Measurements from ENCODE around the gene ADGRG7. TPM values are rescaled to one million over a fixed set of nuclear protein-coding genes. Genes with fewer than 3 reads are reported as not detected.

The ADGRG7 gene
- total and polyA plus RNA-seq, 2 of the 13 experiments (the other 11 are each of a cell fraction or from before 2014, with no cell fraction given), result not detected

DNA sequence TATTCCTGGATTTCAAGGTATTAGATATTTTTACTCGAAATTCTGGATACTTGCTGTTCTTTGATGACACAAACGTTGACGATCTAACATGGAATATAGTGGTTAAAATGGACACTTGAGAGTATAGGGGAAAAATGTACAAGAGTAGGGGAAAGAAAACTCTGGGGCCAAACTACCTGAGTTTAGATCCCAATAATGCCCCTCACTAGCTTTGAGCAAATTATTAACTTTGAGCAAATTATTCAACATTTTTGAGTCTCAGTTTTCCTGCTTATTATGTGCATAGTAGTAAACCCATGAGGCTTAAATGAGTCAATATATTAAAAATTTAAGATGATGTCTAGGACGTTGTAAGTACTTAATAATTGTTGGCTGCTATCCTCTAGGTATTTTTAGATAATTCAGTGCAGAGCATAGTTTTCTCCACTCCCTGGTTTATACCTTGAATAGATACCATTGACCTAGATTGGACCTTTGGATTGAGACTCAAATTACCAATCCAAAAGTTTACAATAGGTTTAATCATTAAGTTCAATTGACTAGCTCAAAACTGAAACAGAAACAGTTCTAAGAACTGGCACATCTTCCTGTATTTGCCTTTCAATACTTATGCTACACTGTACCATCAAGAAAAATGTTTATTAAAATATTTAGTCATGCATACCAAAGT lies 4.5 kb downstream of the ADGRG7 start (continued):
- TF ChIP-seq, protein P1, sequence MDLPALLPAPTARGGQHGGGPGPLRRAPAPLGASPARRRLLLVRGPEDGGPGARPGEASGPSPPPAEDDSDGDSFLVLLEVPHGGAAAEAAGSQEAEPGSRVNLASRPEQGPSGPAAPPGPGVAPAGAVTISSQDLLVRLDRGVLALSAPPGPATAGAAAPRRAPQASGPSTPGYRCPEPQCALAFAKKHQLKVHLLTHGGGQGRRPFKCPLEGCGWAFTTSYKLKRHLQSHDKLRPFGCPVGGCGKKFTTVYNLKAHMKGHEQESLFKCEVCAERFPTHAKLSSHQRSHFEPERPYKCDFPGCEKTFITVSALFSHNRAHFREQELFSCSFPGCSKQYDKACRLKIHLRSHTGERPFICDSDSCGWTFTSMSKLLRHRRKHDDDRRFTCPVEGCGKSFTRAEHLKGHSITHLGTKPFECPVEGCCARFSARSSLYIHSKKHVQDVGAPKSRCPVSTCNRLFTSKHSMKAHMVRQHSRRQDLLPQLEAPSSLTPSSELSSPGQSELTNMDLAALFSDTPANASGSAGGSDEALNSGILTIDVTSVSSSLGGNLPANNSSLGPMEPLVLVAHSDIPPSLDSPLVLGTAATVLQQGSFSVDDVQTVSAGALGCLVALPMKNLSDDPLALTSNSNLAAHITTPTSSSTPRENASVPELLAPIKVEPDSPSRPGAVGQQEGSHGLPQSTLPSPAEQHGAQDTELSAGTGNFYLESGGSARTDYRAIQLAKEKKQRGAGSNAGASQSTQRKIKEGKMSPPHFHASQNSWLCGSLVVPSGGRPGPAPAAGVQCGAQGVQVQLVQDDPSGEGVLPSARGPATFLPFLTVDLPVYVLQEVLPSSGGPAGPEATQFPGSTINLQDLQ (CRISPR knock-in tag; IDR thresholded peaks at IDR 0.05), result no peak
- TF ChIP-seq, protein P2, sequence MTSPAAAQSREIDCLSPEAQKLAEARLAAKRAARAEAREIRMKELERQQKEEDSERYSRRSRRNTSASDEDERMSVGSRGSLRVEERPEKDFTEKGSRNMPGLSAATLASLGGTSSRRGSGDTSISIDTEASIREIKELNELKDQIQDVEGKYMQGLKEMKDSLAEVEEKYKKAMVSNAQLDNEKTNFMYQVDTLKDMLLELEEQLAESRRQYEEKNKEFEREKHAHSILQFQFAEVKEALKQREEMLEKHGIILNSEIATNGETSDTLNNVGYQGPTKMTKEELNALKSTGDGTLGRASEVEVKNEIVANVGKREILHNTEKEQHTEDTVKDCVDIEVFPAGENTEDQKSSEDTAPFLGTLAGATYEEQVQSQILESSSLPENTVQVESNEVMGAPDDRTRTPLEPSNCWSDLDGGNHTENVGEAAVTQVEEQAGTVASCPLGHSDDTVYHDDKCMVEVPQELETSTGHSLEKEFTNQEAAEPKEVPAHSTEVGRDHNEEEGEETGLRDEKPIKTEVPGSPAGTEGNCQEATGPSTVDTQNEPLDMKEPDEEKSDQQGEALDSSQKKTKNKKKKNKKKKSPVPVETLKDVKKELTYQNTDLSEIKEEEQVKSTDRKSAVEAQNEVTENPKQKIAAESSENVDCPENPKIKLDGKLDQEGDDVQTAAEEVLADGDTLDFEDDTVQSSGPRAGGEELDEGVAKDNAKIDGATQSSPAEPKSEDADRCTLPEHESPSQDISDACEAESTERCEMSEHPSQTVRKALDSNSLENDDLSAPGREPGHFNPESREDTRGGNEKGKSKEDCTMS (CRISPR knock-in tag; conservative IDR thresholded peaks at IDR 0.05), result no peak
- TF ChIP-seq NRL (CRISPR knock-in tag; IDR thresholded peaks at IDR 0.05; ENCODE audit: borderline replicate concordance) (no peak), ZNF496 (CRISPR knock-in tag; IDR thresholded peaks at IDR 0.05; ENCODE audit: insufficient replicate concordance) (no peak), CEBPG (CRISPR knock-in tag; IDR thresholded peaks at IDR 0.05) (no peak), XBP1 (CRISPR knock-in tag; IDR thresholded peaks at IDR 0.05) (no peak), KDM5A (IDR thresholded peaks at IDR 0.05; ENCODE audit: borderline replicate concordance, low read length) (no peak), SIN3B (IDR thresholded peaks at IDR 0.05; ENCODE audit: low read length) (no peak)
- TF ChIP-seq, protein P3, sequence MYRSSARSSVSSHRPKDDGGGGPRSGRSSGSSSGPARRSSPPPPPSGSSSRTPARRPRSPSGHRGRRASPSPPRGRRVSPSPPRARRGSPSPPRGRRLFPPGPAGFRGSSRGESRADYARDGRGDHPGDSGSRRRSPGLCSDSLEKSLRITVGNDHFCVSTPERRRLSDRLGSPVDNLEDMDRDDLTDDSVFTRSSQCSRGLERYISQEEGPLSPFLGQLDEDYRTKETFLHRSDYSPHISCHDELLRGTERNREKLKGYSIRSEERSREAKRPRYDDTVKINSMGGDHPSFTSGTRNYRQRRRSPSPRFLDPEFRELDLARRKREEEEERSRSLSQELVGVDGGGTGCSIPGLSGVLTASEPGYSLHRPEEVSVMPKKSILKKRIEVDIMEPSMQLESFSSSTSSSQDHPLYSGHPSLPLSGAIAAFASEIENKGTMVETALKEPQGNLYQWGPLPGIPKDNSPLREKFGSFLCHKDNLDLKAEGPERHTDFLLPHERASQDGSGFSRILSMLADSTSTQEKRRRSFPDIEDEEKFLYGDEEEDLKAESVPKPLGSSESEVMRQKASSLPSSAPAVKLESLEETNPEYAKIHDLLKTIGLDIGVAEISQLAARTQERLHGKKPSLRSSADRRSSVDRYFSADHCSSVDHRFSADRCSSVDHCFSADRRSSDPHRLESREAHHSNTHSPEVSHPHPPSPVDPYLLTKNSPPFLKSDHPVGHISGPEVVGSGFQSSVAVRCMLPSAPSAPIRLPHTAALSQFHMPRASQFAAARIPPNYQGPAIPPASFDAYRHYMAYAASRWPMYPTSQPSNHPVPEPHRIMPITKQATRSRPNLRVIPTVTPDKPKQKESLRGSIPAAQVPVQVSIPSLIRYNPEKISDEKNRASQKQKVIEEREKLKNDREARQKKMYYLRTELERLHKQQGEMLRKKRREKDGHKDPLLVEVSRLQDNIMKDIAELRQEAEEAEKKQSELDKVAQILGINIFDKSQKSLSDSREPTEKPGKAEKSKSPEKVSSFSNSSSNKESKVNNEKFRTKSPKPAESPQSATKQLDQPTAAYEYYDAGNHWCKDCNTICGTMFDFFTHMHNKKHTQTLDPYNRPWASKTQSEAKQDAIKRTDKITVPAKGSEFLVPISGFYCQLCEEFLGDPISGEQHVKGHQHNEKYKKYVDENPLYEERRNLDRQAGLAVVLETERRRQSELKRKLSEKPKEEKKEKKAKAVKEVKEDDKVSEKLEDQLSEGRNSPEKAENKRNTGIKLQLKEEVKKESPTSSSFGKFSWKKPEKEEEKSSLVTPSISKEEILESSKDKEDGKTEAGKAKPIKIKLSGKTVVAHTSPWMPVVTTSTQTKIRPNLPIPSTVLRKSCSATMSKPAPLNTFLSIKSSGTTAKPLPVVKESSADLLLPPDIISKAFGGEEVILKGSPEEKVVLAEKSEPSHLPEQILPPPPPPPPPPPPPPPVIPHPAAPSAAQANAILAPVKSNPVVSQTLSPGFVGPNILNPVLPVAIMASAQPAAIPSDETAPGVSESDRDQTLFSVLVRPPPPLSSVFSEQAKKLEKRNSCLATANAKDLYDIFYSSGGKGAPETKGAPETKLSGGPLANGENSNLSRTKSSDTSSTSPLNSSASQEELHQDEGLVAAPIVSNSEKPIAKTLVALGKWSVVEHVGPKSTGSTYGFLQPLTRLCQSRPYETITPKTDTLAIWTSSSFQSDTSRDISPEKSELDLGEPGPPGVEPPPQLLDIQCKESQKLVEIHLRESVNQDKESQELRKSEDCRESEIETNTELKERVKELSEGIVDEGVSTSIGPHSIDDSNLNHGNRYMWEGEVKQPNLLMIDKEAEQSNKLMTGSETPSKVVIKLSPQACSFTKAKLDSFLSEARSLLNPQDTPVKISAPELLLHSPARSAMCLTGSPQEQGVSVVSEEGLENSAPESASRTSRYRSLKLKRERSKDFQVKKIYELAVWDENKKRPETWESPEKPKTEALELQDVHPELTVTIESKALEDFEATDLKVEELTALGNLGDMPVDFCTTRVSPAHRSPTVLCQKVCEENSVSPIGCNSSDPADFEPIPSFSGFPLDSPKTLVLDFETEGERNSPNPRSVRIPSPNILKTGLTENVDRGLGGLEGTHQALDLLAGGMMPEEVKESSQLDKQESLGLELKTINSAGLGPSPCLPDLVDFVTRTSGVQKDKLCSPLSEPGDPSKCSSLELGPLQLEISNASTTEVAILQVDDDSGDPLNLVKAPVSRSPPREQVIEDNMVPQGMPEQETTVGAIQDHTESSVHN (CRISPR knock-in tag; IDR thresholded peaks at IDR 0.05), result no peak
- TF ChIP-seq, protein P4, sequence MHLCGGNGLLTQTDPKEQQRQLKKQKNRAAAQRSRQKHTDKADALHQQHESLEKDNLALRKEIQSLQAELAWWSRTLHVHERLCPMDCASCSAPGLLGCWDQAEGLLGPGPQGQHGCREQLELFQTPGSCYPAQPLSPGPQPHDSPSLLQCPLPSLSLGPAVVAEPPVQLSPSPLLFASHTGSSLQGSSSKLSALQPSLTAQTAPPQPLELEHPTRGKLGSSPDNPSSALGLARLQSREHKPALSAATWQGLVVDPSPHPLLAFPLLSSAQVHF (CRISPR knock-in tag; IDR thresholded peaks at IDR 0.05), result no peak
- TF ChIP-seq, protein P5, sequence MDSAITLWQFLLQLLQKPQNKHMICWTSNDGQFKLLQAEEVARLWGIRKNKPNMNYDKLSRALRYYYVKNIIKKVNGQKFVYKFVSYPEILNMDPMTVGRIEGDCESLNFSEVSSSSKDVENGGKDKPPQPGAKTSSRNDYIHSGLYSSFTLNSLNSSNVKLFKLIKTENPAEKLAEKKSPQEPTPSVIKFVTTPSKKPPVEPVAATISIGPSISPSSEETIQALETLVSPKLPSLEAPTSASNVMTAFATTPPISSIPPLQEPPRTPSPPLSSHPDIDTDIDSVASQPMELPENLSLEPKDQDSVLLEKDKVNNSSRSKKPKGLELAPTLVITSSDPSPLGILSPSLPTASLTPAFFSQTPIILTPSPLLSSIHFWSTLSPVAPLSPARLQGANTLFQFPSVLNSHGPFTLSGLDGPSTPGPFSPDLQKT (CRISPR knock-in tag; IDR thresholded peaks at IDR 0.05; ENCODE audit: borderline replicate concordance), result no peak
- TF ChIP-seq, protein P6, sequence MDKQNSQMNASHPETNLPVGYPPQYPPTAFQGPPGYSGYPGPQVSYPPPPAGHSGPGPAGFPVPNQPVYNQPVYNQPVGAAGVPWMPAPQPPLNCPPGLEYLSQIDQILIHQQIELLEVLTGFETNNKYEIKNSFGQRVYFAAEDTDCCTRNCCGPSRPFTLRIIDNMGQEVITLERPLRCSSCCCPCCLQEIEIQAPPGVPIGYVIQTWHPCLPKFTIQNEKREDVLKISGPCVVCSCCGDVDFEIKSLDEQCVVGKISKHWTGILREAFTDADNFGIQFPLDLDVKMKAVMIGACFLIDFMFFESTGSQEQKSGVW (CRISPR knock-in tag; IDR thresholded peaks at IDR 0.05; ENCODE audit: borderline replicate concordance), result no peak
